ENCODE measurements around the gene LEMD2. TPM values are rescaled to one million over a fixed set of nuclear protein-coding genes. Genes with fewer than 3 reads are reported as not detected.

The LEMD2 gene
- total RNA-seq, 2 donors from 2014 or later = 26.0 to 33.7 TPM

- no peak for ATAC-seq
- intact Hi-C loops (cut with DNase I) = no loop called here
Observed at GRCh38 chr6:33732385-33732784, 56.5 kb downstream of the LEMD2 start.

GRCh38 chr6:33731751-33732282, 57.1 kb downstream of the LEMD2 start:
- intact Hi-C loops (cut with DNase I) = no loop called here
- peak in 1 of 2 donors; percentile 38 for ATAC-seq
- DNase-seq = no peak

More at GRCh38 chr6:33732385-33732784, 56.5 kb downstream of the LEMD2 start:
- no peak for DNase-seq

- ATAC-seq = no peak
Observed at GRCh38 chr6:33731035-33731434, 57.9 kb downstream of the LEMD2 start.

GRCh38 chr6:33730611-33731010, 58.3 kb downstream of the LEMD2 start:
- DNase-seq (no peak), ATAC-seq (peak in 1 of 2 donors; percentile 5)
- intact Hi-C loops (cut with DNase I) = no loop called here

More at GRCh38 chr6:33731035-33731434, 57.9 kb downstream of the LEMD2 start:
- DNase-seq = no peak
- intact Hi-C loops (cut with DNase I) = no loop called here

GRCh38 chr6:33729059-33729458, 59.9 kb downstream of the LEMD2 start:
- DNase-seq (no peak), ATAC-seq (no peak)
- intact Hi-C loops (cut with DNase I) = no loop called here

GRCh38 chr6:33728438-33728837, 60.5 kb downstream of the LEMD2 start:
- peak; percentile 58 for DNase-seq
- intact Hi-C loops (cut with DNase I) = no loop called here
- peak; percentile 63 to 74 for ATAC-seq

GRCh38 chr6:33727932-33728331, 61.0 kb downstream of the LEMD2 start:
- intact Hi-C loops (cut with DNase I) = no loop called here
- peak; percentile 45 to 75 for ATAC-seq
- DNase-seq = no peak

- peak in 1 of 2 donors; percentile 26 for ATAC-seq
Observed at GRCh38 chr6:33727126-33727525, 61.8 kb downstream of the LEMD2 start.

GRCh38 chr6:33726696-33727095, 62.2 kb downstream of the LEMD2 start:
- no peak for ATAC-seq
- intact Hi-C loops (cut with DNase I) = no loop called here
- DNase-seq = no peak

More at GRCh38 chr6:33727126-33727525, 61.8 kb downstream of the LEMD2 start:
- no peak for DNase-seq
- intact Hi-C loops (cut with DNase I) = no loop called here

GRCh38 chr6:33725891-33726673, 62.8 kb downstream of the LEMD2 start:
- DNase-seq (no peak), ATAC-seq (no peak)
- intact Hi-C loops (cut with DNase I) = no loop called here

GRCh38 chr6:33725222-33725621, 63.7 kb downstream of the LEMD2 start:
- DNase-seq = no peak
- ATAC-seq = no peak
- intact Hi-C loops (cut with DNase I) = no loop called here

GRCh38 chr6:33724102-33725023, 64.6 kb downstream of the LEMD2 start:
- ATAC-seq (no peak), DNase-seq (no peak)
- intact Hi-C loops (cut with DNase I) = no loop called here

GRCh38 chr6:33723371-33724085, 65.4 kb downstream of the LEMD2 start:
- DNase-seq (no peak), ATAC-seq (no peak)
- intact Hi-C loops (cut with DNase I) = no loop called here

GRCh38 chr6:33722103-33722623, 66.8 kb downstream of the LEMD2 start:
- DNase-seq (no peak), ATAC-seq (no peak)
- intact Hi-C loops (cut with DNase I) = no loop called here

- ATAC-seq = no peak
- intact Hi-C loops (cut with DNase I) = no loop called here
Observed at GRCh38 chr6:33721508-33721907, 67.4 kb downstream of the LEMD2 start.

More at GRCh38 chr6:33721508-33721907, 67.4 kb downstream of the LEMD2 start:
- DNase-seq = no peak

All from left cardiac atrium (tissue), 4 donors.